ENCODE results near the gene PHF21B. TPM values are rescaled to one million over a fixed set of nuclear protein-coding genes. Genes with fewer than 3 reads are reported as not detected.

Gene PHF21B
- total and polyA plus RNA-seq, 4 donors: 3.3 to 12.7 (median 9.2) TPM

- Histone ChIP-seq H3K27ac (ENCODE audit: low read depth, low read length) (no peak overlapping the region), H3K4me3 (ENCODE audit: low read depth, low read length) (no peak overlapping the region), H3K9me3 (ENCODE audit: control insufficient read depth, insufficient read depth, low read length) (peaks cover 3% of the 10 kb centered on the region), H3K4me1 (ENCODE audit: control insufficient read depth, insufficient read depth, low read length) (peaks cover 44% of the 10 kb centered on the region), H3K27me3 (ENCODE audit: control insufficient read depth, insufficient read depth, low read length) (no peaks in the 10 kb centered on the region), H3K36me3 (ENCODE audit: control insufficient read depth, insufficient read depth, low read length) (peaks cover 12% of the 10 kb centered on the region)
- no peak for DNase-seq (ENCODE audit: low read depth in 4 of 6, low spot score in 6 of 6)
- 87% methylated on average over 7 of the region's 8 CpGs for WGBS (ENCODE audit: insufficient coverage)
Measured at GRCh38 chr22:44955102-44955501, 54.7 kb downstream of the PHF21B start.

GRCh38 chr22:44954149-44954548 lies 55.7 kb downstream of the PHF21B start:
- Histone ChIP-seq H3K4me1 (ENCODE audit: control insufficient read depth, insufficient read depth, low read length) (peaks cover 44% of the 10 kb centered on the region), H3K4me3 (ENCODE audit: low read depth, low read length) (no peak overlapping the region), H3K36me3 (ENCODE audit: control insufficient read depth, insufficient read depth, low read length) (peaks cover 7% of the 10 kb centered on the region), H3K9me3 (ENCODE audit: control insufficient read depth, insufficient read depth, low read length) (peaks cover 3% of the 10 kb centered on the region), H3K27ac (ENCODE audit: low read depth, low read length) (no peak overlapping the region), H3K27me3 (ENCODE audit: control insufficient read depth, insufficient read depth, low read length) (no peaks in the 10 kb centered on the region)
- DNase-seq (ENCODE audit: low read depth in 4 of 6, low spot score in 6 of 6): peak in 1 of 6 donors; percentile 49
- WGBS (ENCODE audit: insufficient coverage): 66% methylated on average over 10 of the region's 10 CpGs

GRCh38 chr22:44952863-44953746 lies 56.7 kb downstream of the PHF21B start:
- H3K27me3 ChIP-seq (ENCODE audit: control insufficient read depth, insufficient read depth, low read length): no peaks in the 10 kb centered on the region
- H3K9me3 ChIP-seq (ENCODE audit: control insufficient read depth, insufficient read depth, low read length): peaks cover 3% of the 10 kb centered on the region
- H3K4me3 ChIP-seq (ENCODE audit: low read depth, low read length): no peak overlapping the region
- WGBS (ENCODE audit: insufficient coverage): 45% methylated on average over 15 of the region's 15 CpGs
- H3K27ac ChIP-seq (ENCODE audit: low read depth, low read length): no peak overlapping the region
- DNase-seq (ENCODE audit: low read depth in 4 of 6, low spot score in 6 of 6): peak in 1 of 6 donors; percentile 80
- peaks cover 7% of the 10 kb centered on the region for H3K36me3 ChIP-seq (ENCODE audit: control insufficient read depth, insufficient read depth, low read length)
- H3K4me1 ChIP-seq (ENCODE audit: control insufficient read depth, insufficient read depth, low read length): peaks cover 42% of the 10 kb centered on the region

GRCh38 chr22:44951510-44951816 lies 58.3 kb downstream of the PHF21B start:
- peaks cover 39% of the 10 kb centered on the region for H3K4me1 ChIP-seq (ENCODE audit: control insufficient read depth, insufficient read depth, low read length)
- H3K27ac ChIP-seq (ENCODE audit: low read depth, low read length): no peak overlapping the region
- no peak for DNase-seq (ENCODE audit: low read depth in 4 of 6, low spot score in 6 of 6)
- H3K27me3 ChIP-seq (ENCODE audit: control insufficient read depth, insufficient read depth, low read length): no peaks in the 10 kb centered on the region
- peaks cover 3% of the 10 kb centered on the region for H3K9me3 ChIP-seq (ENCODE audit: control insufficient read depth, insufficient read depth, low read length)
- no peak overlapping the region for H3K4me3 ChIP-seq (ENCODE audit: low read depth, low read length)
- H3K36me3 ChIP-seq (ENCODE audit: control insufficient read depth, insufficient read depth, low read length): peaks cover 15% of the 10 kb centered on the region

GRCh38 chr22:44950806-44951509 lies 58.8 kb downstream of the PHF21B start:
- Histone ChIP-seq H3K4me3 (ENCODE audit: low read depth, low read length) (no peak overlapping the region), H3K36me3 (ENCODE audit: control insufficient read depth, insufficient read depth, low read length) (peaks cover 18% of the 10 kb centered on the region), H3K27me3 (ENCODE audit: control insufficient read depth, insufficient read depth, low read length) (no peaks in the 10 kb centered on the region), H3K27ac (ENCODE audit: low read depth, low read length) (no peak overlapping the region), H3K4me1 (ENCODE audit: control insufficient read depth, insufficient read depth, low read length) (peaks cover 36% of the 10 kb centered on the region), H3K9me3 (ENCODE audit: control insufficient read depth, insufficient read depth, low read length) (peaks cover 3% of the 10 kb centered on the region)
- DNase-seq (ENCODE audit: low read depth in 4 of 6, low spot score in 6 of 6): no peak
- WGBS (ENCODE audit: insufficient coverage): 95% methylated on average over 13 of the region's 21 CpGs

GRCh38 chr22:44947846-44948245 lies 62.0 kb downstream of the PHF21B start:
- Histone ChIP-seq H3K9me3 (ENCODE audit: control insufficient read depth, insufficient read depth, low read length) (peaks cover 3% of the 10 kb centered on the region), H3K4me3 (ENCODE audit: low read depth, low read length) (no peak overlapping the region), H3K4me1 (ENCODE audit: control insufficient read depth, insufficient read depth, low read length) (peaks cover 32% of the 10 kb centered on the region), H3K36me3 (ENCODE audit: control insufficient read depth, insufficient read depth, low read length) (peaks cover 33% of the 10 kb centered on the region), H3K27ac (ENCODE audit: low read depth, low read length) (no peak overlapping the region), H3K27me3 (ENCODE audit: control insufficient read depth, insufficient read depth, low read length) (no peaks in the 10 kb centered on the region)
- WGBS (ENCODE audit: insufficient coverage): 94% methylated on average over 7 of the region's 13 CpGs
- no peak for DNase-seq (ENCODE audit: low read depth in 4 of 6, low spot score in 6 of 6)

- Histone ChIP-seq H3K4me1 (ENCODE audit: control insufficient read depth, insufficient read depth, low read length) (peaks cover 37% of the 10 kb centered on the region), H3K4me3 (ENCODE audit: low read depth, low read length) (no peak overlapping the region), H3K27ac (ENCODE audit: low read depth, low read length) (no peak overlapping the region), H3K36me3 (ENCODE audit: control insufficient read depth, insufficient read depth, low read length) (peaks cover 38% of the 10 kb centered on the region), H3K9me3 (ENCODE audit: control insufficient read depth, insufficient read depth, low read length) (peaks cover 3% of the 10 kb centered on the region), H3K27me3 (ENCODE audit: control insufficient read depth, insufficient read depth, low read length) (no peaks in the 10 kb centered on the region)
- peak in 2 of 6 donors; percentile 44 to 90 for DNase-seq (ENCODE audit: low read depth in 4 of 6, low spot score in 6 of 6)
- 43% methylated on average over 11 of the region's 11 CpGs for WGBS (ENCODE audit: insufficient coverage)
Measured at GRCh38 chr22:44947049-44947448, 62.8 kb downstream of the PHF21B start.

GRCh38 chr22:44944883-44945601 lies 64.8 kb downstream of the PHF21B start:
- 71% methylated on average over 20 of the region's 20 CpGs for WGBS (ENCODE audit: insufficient coverage)
- Histone ChIP-seq H3K27me3 (ENCODE audit: control insufficient read depth, insufficient read depth, low read length) (no peaks in the 10 kb centered on the region), H3K27ac (ENCODE audit: low read depth, low read length) (no peak overlapping the region)

GRCh38 chr22:44943701-44944324 lies 66.0 kb downstream of the PHF21B start:
- H3K4me1 ChIP-seq (ENCODE audit: control insufficient read depth, insufficient read depth, low read length): peaks cover 70% of the 10 kb centered on the region
- WGBS (ENCODE audit: insufficient coverage): 85% methylated on average over 17 of the region's 17 CpGs

More at GRCh38 chr22:44944883-44945601, 64.8 kb downstream of the PHF21B start:
- Histone ChIP-seq H3K4me3 (ENCODE audit: low read depth, low read length) (no peak overlapping the region), H3K4me1 (ENCODE audit: control insufficient read depth, insufficient read depth, low read length) (peaks cover 57% of the 10 kb centered on the region), H3K9me3 (ENCODE audit: control insufficient read depth, insufficient read depth, low read length) (no peaks in the 10 kb centered on the region), H3K36me3 (ENCODE audit: control insufficient read depth, insufficient read depth, low read length) (peaks cover 36% of the 10 kb centered on the region)
- DNase-seq (ENCODE audit: low read depth in 4 of 6, low spot score in 6 of 6): no peak

More at GRCh38 chr22:44943701-44944324, 66.0 kb downstream of the PHF21B start:
- peaks cover 39% of the 10 kb centered on the region for H3K36me3 ChIP-seq (ENCODE audit: control insufficient read depth, insufficient read depth, low read length)
- no peak overlapping the region for H3K27ac ChIP-seq (ENCODE audit: low read depth, low read length)
- no peaks in the 10 kb centered on the region for H3K27me3 ChIP-seq (ENCODE audit: control insufficient read depth, insufficient read depth, low read length)
- no peak overlapping the region for H3K4me3 ChIP-seq (ENCODE audit: low read depth, low read length)
- DNase-seq (ENCODE audit: low read depth in 4 of 6, low spot score in 6 of 6): no peak
- H3K9me3 ChIP-seq (ENCODE audit: control insufficient read depth, insufficient read depth, low read length): no peaks in the 10 kb centered on the region

All from spinal cord (tissue), 10 donors.